Liver (tissue), 9 donors: ENCODE data around the gene CAVIN1. TPM values are rescaled to one million over a fixed set of nuclear protein-coding genes. Genes with fewer than 3 reads are reported as not detected.
"Not testable (repeated sequence)": the region's sequence is repeated elsewhere in the genome, so short reads cannot be mapped to it uniquely, and the experiment has no call there.

Source experiments
- DNase-seq: peaks from one replicate; pipeline ENCODE4 v3.0.0-alpha.2; 2017; ENCODE audit warnings: low spot score
- H3K27ac ChIP-seq, 2 donors: one replicate each; pipeline ENCODE4 v1.7.0; 2013; ENCODE audit warnings: inconsistent platforms in 2 of 2, low read length in 2 of 2, control low read depth in 1 of 2, low read depth in 1 of 2, mild to moderate bottlenecking in 1 of 2
- H3K27me3 ChIP-seq, 4 donors: one replicate each; pipeline versions ENCODE4 v1.6.1 to v1.7.0; 2013; ENCODE audit warnings: low read length in 3 of 4, inconsistent platforms in 1 of 4, mild to moderate bottlenecking in 1 of 4, moderate library complexity in 1 of 4; ENCODE audit not compliant: control insufficient read depth in 4 of 4, insufficient read depth in 4 of 4
- H3K36me3 ChIP-seq, 4 donors: one replicate each; pipeline versions ENCODE4 v1.6.1 to v1.7.0; 2013; ENCODE audit warnings: low read length in 3 of 4, mild to moderate bottlenecking in 3 of 4, low read depth in 1 of 4, moderate library complexity in 1 of 4; ENCODE audit not compliant: control insufficient read depth in 4 of 4, insufficient read depth in 3 of 4
- H3K4me1 ChIP-seq, 4 donors: one replicate each; pipeline versions ENCODE4 v1.6.1 to v1.7.0; 2013; ENCODE audit warnings: low read length in 3 of 4, mild to moderate bottlenecking in 3 of 4, moderate library complexity in 1 of 4; ENCODE audit not compliant: control insufficient read depth in 4 of 4, insufficient read depth in 4 of 4
- H3K4me3 ChIP-seq, 3 donors: one replicate each; pipeline versions ENCODE4 v1.6.1 to v1.7.0; 2013; ENCODE audit warnings: low read length in 3 of 3, control low read depth in 1 of 3, low read depth in 1 of 3, mild to moderate bottlenecking in 1 of 3
- H3K9ac ChIP-seq, 2 donors: one replicate each; pipeline ENCODE4 v1.7.0; 2013; ENCODE audit warnings: low read length in 2 of 2, mild to moderate bottlenecking in 2 of 2, moderate library complexity in 2 of 2, control low read depth in 1 of 2, low read depth in 1 of 2
- H3K9me3 ChIP-seq, 4 donors: one replicate each; pipeline versions ENCODE4 v1.6.1 to v1.7.0; 2013; ENCODE audit warnings: low read length in 3 of 4; ENCODE audit not compliant: control insufficient read depth in 4 of 4
- GABPA ChIP-seq, 2 donors: IDR thresholded peaks in 1 of 2; conservative IDR thresholded peaks in 1 of 2; 2 replicates each; pipeline ENCODE4 v1.6.1; 2016; ENCODE audit warnings: antibody characterized with exemption in 2 of 2, mild to moderate bottlenecking in 1 of 2, moderate library complexity in 1 of 2
- NR2F2 ChIP-seq: IDR thresholded peaks from 2 replicates; pipeline ENCODE4 v1.6.1; 2016; ENCODE audit warnings: antibody characterized with exemption
- RXRA ChIP-seq, 2 donors: IDR thresholded peaks; 2 replicates each; pipeline ENCODE4 v1.6.1; 2017 to 2018; ENCODE audit warnings: antibody characterized with exemption in 2 of 2, mild to moderate bottlenecking in 1 of 2
- SP1 ChIP-seq: IDR thresholded peaks from 2 replicates; pipeline ENCODE4 v1.6.1; 2018; ENCODE audit warnings: antibody characterized with exemption, mild to moderate bottlenecking
- TAF1 ChIP-seq: conservative IDR thresholded peaks from 2 replicates; pipeline ENCODE4 v1.6.1; 2016; ENCODE audit warnings: antibody characterized with exemption, mild to moderate bottlenecking
- ZBTB33 ChIP-seq: IDR thresholded peaks from 2 replicates; pipeline ENCODE4 v1.6.1; 2016; ENCODE audit warnings: antibody characterized with exemption
- WGBS: extraction: QIAGEN DNeasy Blood & Tissue Kit; methylation state at CpG from one replicate; pipeline ENCODE4 v1.1.7; 2013; 5-methylcytosine and 5-hydroxymethylcytosine counted together
- polyA plus RNA-seq, 2 donors: library from polyadenylated mRNA; stranded (reverse) in 1 of 2; unstranded in 1 of 2; fragments of 200-250 nt in 1 of 2; fragments of >200 nt in 1 of 2; fragmentation: Nextera tagmentation in 1 of 2; extraction: Ambion mirVana in 1 of 2; gene quantifications; one replicate each; pipeline versions ENCODE4 v1.2.1 to v1.2.3, GENCODE V29; 2013 to 2015
- total RNA-seq, 2 donors: library from RNA; depleted of rRNA; stranded (reverse); fragments of >200 nt; gene quantifications; one replicate each; pipeline ENCODE4 v1.2.3, GENCODE V29; 2014
- TF ChIP-seq, protein P1 (sequence below): IDR thresholded peaks from 2 replicates; pipeline ENCODE4 v1.6.1; 2016; ENCODE audit warnings: antibody characterized with exemption
- TF ChIP-seq, protein P2 (sequence below): IDR thresholded peaks from 2 replicates; pipeline ENCODE4 v1.6.1; 2016; ENCODE audit warnings: antibody characterized with exemption
- TF ChIP-seq, protein P3 (sequence below): fragments of 150-350 bp; IDR thresholded peaks from 2 replicates; pipeline ENCODE4 v1.5.1; 2017; ENCODE audit warnings: improper control_type of control experiment, low read depth, low read length; ENCODE audit not compliant: missing input control
- donor health status: healthy.
- donor health status: healthy.
- donor health status: healthy.
- donor health status: healthy.
- donor health status: healthy.

CAVIN1 gene
- total and polyA plus RNA-seq, 4 donors = 6.5 to 27.0 (median 14.4) TPM

GRCh38 chr17:42399121-42399520, 23.9 kb downstream of the CAVIN1 start:
- H3K9ac ChIP-seq = no peak overlapping the region
- no peaks in the 10 kb centered on the region for H3K9me3 ChIP-seq
- no peaks in the 10 kb centered on the region for H3K36me3 ChIP-seq
- H3K27me3 ChIP-seq = no peaks in the 10 kb centered on the region
- 87% methylated on average over 2 of the region's 2 CpGs for WGBS
- peaks cover 0 to 4% (median 1%) of the 10 kb centered on the region in 4 donors for H3K4me1 ChIP-seq
- TF ChIP-seq, protein P1, sequence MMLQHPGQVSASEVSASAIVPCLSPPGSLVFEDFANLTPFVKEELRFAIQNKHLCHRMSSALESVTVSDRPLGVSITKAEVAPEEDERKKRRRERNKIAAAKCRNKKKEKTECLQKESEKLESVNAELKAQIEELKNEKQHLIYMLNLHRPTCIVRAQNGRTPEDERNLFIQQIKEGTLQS = no peak
- TF ChIP-seq, protein P2, sequence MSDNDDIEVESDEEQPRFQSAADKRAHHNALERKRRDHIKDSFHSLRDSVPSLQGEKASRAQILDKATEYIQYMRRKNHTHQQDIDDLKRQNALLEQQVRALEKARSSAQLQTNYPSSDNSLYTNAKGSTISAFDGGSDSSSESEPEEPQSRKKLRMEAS = no peak
- H3K4me3 ChIP-seq = no peak overlapping the region
- DNase-seq = no peak
- H3K27ac ChIP-seq = no peak overlapping the region

DNA sequence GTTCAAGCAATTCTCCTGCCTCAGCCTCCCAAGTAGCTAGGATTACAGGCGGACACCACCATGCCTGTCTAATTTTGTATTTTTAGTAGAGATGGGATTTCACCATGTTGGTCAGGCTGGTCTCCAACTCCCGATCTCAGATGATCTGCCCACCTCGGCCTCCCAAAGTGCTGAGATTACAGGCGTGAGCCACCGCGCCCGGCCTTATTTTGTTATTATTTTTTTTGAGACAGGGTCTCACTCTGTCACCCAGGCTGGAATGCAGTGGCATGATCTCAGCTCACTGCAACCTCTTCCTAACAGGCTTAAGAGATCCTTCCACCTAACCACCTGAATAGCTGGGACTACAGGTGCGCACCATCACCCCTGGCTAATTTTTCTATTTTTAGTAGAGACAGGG, 27.5 kb downstream of the CAVIN1 start:
- H3K36me3 ChIP-seq, H3K27ac ChIP-seq, DNase-seq, H3K4me3 ChIP-seq, H3K27me3 ChIP-seq, H3K9me3 ChIP-seq, H3K9ac ChIP-seq, H3K4me1 ChIP-seq: not testable (repeated sequence)
- 98% methylated on average over 8 of the region's 8 CpGs for WGBS

DNA sequence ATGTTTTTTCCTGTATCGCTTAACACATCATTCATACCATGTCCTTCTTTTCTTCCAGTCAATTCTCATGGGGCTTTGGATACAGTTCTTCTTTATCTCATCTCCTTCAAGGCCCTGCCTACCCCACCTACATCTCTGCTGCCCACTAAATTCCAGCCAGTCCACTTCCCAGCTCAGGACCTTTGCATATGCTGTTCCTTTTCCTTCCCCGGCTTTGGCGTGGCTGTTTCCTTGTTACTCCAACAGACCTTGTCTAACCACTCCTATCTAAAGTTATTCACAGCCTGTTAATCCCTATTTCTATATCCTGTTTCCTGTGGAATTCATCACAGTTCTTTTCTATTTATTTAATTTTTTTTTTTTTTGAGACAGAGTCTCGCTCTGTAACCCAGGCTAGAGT, 28.2 kb downstream of the CAVIN1 start:
- DNase-seq = no peak
- H3K9me3 ChIP-seq = no peaks in the 10 kb centered on the region
- H3K36me3 ChIP-seq = no peaks in the 10 kb centered on the region
- no peaks in the 10 kb centered on the region for H3K27me3 ChIP-seq
- TF ChIP-seq RXRA (IDR thresholded peaks at IDR 0.05) = no peak
- no peak for TF ChIP-seq GABPA (IDR thresholded peaks at IDR 0.05 in 1 of 2, conservative IDR thresholded peaks at IDR 0.05 in 1 of 2)
- TF ChIP-seq, protein P3, sequence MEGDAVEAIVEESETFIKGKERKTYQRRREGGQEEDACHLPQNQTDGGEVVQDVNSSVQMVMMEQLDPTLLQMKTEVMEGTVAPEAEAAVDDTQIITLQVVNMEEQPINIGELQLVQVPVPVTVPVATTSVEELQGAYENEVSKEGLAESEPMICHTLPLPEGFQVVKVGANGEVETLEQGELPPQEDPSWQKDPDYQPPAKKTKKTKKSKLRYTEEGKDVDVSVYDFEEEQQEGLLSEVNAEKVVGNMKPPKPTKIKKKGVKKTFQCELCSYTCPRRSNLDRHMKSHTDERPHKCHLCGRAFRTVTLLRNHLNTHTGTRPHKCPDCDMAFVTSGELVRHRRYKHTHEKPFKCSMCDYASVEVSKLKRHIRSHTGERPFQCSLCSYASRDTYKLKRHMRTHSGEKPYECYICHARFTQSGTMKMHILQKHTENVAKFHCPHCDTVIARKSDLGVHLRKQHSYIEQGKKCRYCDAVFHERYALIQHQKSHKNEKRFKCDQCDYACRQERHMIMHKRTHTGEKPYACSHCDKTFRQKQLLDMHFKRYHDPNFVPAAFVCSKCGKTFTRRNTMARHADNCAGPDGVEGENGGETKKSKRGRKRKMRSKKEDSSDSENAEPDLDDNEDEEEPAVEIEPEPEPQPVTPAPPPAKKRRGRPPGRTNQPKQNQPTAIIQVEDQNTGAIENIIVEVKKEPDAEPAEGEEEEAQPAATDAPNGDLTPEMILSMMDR = no peak
- TF ChIP-seq SP1 = no peak
- TF ChIP-seq NR2F2 = no peak
- TF ChIP-seq TAF1 = no peak
- no peak for TF ChIP-seq ZBTB33
- H3K9ac ChIP-seq = no peak overlapping the region
- H3K4me1 ChIP-seq = no peaks in the 10 kb centered on the region
- 90% methylated on average over 4 of the region's 4 CpGs for WGBS
- H3K4me3 ChIP-seq = no peak overlapping the region
- no peak overlapping the region for H3K27ac ChIP-seq
